Body of pancreas (tissue), 4 donors: ENCODE measurements around the gene SAFB2. TPM values are rescaled to one million over a fixed set of nuclear protein-coding genes. Genes with fewer than 3 reads are reported as not detected.

Experiments used
- ATAC-seq: fragments of 150-250 bp; one replicate; pipeline ENCODE4 v1.9.1; 2016
- DNase-seq, 4 donors: peaks; one replicate each; pipeline ENCODE4 v3.0.0-alpha.2; 2019
- H3K27ac ChIP-seq, 4 donors: fragments of 200-600 bp; sonication (generic); 1 replicate in 3 of 4; 2 replicates in 1 of 4; pipeline versions ENCODE4 v1.5.1 to v1.6.1; 2016 to 2019; ENCODE audit warnings: mild to moderate bottlenecking in 1 of 4, mixed read lengths in 1 of 4, moderate library complexity in 1 of 4
- H3K27me3 ChIP-seq, 2 donors: fragments of 200-600 bp; sonication (generic); one replicate each; pipeline ENCODE4 v1.6.0; 2016; ENCODE audit warnings: mild to moderate bottlenecking in 1 of 2
- H3K36me3 ChIP-seq, 2 donors: fragments of 200-600 bp; sonication (generic); replicated peaks in 1 of 2; 2 replicates each; pipeline ENCODE4 v1.5.1; 2016; ENCODE audit warnings: low read depth in 2 of 2; ENCODE audit not compliant: insufficient read depth in 1 of 2
- H3K4me1 ChIP-seq: fragments of 200-600 bp; sonication (generic); one replicate; pipeline ENCODE4 v1.6.0; 2016
- H3K4me3 ChIP-seq, 2 donors: fragments of 200-600 bp; sonication (generic); 1 replicate in 1 of 2; 2 replicates in 1 of 2; pipeline ENCODE4 v1.5.1; 2016 to 2019
- H3K9me3 ChIP-seq, 3 donors: fragments of 200-600 bp; sonication (generic); 1 replicate in 2 of 3; 2 replicates in 1 of 3; pipeline ENCODE4 v1.5.1; 2016
- CTCF ChIP-seq, 7 experiments: fragments of 450-650 bp in 4 of 7; fragments of 200-600 bp in 3 of 7; sonication (generic) in 3 of 7; IDR thresholded peaks; one replicate each; pipeline ENCODE4 v1.5.1; 2016 to 2019; ENCODE audit warnings: antibody characterized with exemption in 7 of 7
- POLR2A ChIP-seq, 3 donors: fragments of 450-650 bp; IDR thresholded peaks; one replicate each; pipeline ENCODE4 v1.6.1; 2016; ENCODE audit warnings: antibody characterized with exemption in 3 of 3, mild to moderate bottlenecking in 2 of 3
- WGBS, 2 donors: methylation state at CpG; one replicate each; pipeline ENCODE4 v1.1.5; 2017; 5-methylcytosine and 5-hydroxymethylcytosine counted together
- intact Hi-C: fragments of 100-400 bp; cut with DNase I; formaldehyde crosslinking; loops from one replicate; pipeline ENCODE4 v1.15.1; 2023
- total RNA-seq, 2 donors: library from RNA; depleted of rRNA; stranded (reverse); fragments of >200 nt; gene quantifications; one replicate each; pipeline ENCODE4 v1.1.0, GENCODE V29; 2016

SAFB2 gene
- total RNA-seq, 2 donors from 2014 or later: 38.7 to 104 TPM

GRCh38 chr19:5666921-5667610, 44.5 kb upstream of the SAFB2 start:
- H3K9me3 ChIP-seq: no peaks in the 10 kb centered on the region
- H3K27me3 ChIP-seq: no peaks in the 10 kb centered on the region
- 84 to 96% methylated on average over 13 to 25 of the region's 26 CpGs for WGBS, 2 donors
- no peak overlapping the region for H3K27ac ChIP-seq
- TF ChIP-seq CTCF (IDR thresholded peaks at IDR 0.05) (no peak), POLR2A (IDR thresholded peaks at IDR 0.05) (no peak)
- no peaks in the 10 kb centered on the region for H3K4me1 ChIP-seq
- H3K4me3 ChIP-seq: no peak overlapping the region
- intact Hi-C loops: no loop called here
- peaks cover 24 to 54% of the 10 kb centered on the region in 2 donors for H3K36me3 ChIP-seq
- ATAC-seq (no peak), DNase-seq (no peak)

DNA sequence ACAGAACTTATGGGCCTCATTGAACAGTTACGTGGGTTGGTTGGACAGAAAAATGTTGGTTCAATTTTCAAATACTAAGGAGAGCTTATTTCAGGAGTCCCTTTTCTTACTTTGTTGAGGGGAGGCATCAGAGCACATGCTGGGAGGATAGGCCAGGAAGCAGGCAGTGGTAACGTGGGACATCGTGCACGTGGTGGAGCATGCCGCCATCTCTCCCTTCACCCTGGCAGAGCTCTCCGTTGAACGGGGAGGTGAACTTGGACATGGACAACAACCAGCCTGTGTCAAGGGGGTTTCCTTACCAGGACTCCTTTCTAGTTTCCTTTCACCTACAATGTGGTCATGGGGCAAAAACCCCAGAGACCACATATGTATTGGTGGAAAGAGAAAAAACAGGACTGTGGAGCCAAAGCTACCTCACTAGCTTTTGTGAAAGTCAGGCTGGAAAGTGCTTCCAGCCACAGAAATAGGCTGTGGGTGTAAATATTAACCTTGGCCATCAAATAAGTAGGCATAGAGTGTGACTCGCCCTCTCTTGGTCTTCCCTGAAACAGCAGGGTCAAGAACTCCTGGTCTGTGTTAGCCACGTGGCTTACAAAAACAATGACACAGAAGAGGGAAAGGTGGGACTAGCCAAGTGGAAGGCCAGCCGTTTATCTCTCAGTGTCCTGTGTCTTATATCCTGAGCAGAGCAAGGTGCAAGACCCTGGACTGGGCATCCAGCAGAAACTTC, 43.4 kb upstream of the SAFB2 start:
- Histone ChIP-seq H3K4me3 (no peak overlapping the region), H3K4me1 (no peaks in the 10 kb centered on the region), H3K9me3 (no peaks in the 10 kb centered on the region), H3K27ac (no peak overlapping the region), H3K27me3 (no peaks in the 10 kb centered on the region), H3K36me3 (peaks cover 28 to 65% of the 10 kb centered on the region in 2 donors)
- intact Hi-C loops: no loop called here
- TF ChIP-seq CTCF (IDR thresholded peaks at IDR 0.05) (no peak), POLR2A (IDR thresholded peaks at IDR 0.05) (no peak)
- no peak for DNase-seq
- WGBS, 2 donors: 71 to 74% methylated on average over 10 of the region's 10 CpGs
- ATAC-seq: no peak

DNA sequence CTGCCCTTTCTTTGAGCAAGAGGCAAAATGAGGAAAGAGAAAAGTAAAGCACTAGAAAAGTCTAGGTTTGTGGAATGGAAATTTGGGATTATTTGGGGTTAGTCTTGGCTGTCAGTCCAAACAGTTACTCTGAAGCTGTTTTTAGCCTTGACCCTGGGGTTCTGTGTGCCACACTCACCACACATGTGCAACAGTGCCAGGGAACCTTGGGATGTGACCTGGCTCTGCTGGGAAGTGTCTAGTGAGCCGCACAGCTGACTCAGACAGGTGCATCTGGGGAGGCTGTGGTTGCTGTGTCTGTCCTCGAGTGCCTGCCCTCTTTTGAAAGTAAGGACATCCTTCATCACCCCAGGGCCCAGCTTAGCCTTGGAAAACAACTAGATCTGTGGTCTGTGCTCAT, 41.9 kb upstream of the SAFB2 start:
- intact Hi-C loops: no loop called here
- Histone ChIP-seq H3K9me3 (no peaks in the 10 kb centered on the region), H3K4me3 (no peak overlapping the region), H3K4me1 (no peaks in the 10 kb centered on the region), H3K27me3 (no peaks in the 10 kb centered on the region), H3K36me3 (peaks cover 28 to 69% of the 10 kb centered on the region in 2 donors), H3K27ac (no peak overlapping the region)
- DNase-seq (no peak), ATAC-seq (no peak)
- TF ChIP-seq POLR2A (IDR thresholded peaks at IDR 0.05) (no peak), CTCF (IDR thresholded peaks at IDR 0.05) (no peak)
- WGBS, 2 donors: 75% methylated on average over 2 of the region's 2 CpGs; no CpG with 5 or more reads in 1 of the 2 donors

GRCh38 chr19:5663904-5664303, 41.3 kb upstream of the SAFB2 start:
- Histone ChIP-seq H3K9me3 (no peaks in the 10 kb centered on the region), H3K4me3 (no peak overlapping the region), H3K27me3 (no peaks in the 10 kb centered on the region), H3K36me3 (peaks cover 28 to 64% of the 10 kb centered on the region in 2 donors), H3K27ac (no peak overlapping the region), H3K4me1 (no peaks in the 10 kb centered on the region)
- no peak for DNase-seq
- intact Hi-C loops: no loop called here
- TF ChIP-seq CTCF (IDR thresholded peaks at IDR 0.05) (no peak), POLR2A (IDR thresholded peaks at IDR 0.05) (no peak)
- WGBS, 2 donors: 88 to 91% methylated on average over 13 to 17 of the region's 17 CpGs
- no peak for ATAC-seq
